Hematopoietic multipotent progenitor cell treated with erythropoietin and hydrocortisone succinate and interleukin-3 and kit ligand, for 8 days (in vitro differentiated cells): Measurements from ENCODE around the gene MID1IP1.

Source experiments
- DNase-seq: peaks from one replicate; pipeline ENCODE4 v3.0.0-alpha.2; 2015

Gene MID1IP1

GRCh38 chrX:38800981-38801845, at the start of gene MID1IP1:
TSS of gene MID1IP1 (plus strand) at chrX:38801459. CDS start at chrX:38804947, 3,488 bp downstream.
- peak; percentile 93 for DNase-seq

DNA sequence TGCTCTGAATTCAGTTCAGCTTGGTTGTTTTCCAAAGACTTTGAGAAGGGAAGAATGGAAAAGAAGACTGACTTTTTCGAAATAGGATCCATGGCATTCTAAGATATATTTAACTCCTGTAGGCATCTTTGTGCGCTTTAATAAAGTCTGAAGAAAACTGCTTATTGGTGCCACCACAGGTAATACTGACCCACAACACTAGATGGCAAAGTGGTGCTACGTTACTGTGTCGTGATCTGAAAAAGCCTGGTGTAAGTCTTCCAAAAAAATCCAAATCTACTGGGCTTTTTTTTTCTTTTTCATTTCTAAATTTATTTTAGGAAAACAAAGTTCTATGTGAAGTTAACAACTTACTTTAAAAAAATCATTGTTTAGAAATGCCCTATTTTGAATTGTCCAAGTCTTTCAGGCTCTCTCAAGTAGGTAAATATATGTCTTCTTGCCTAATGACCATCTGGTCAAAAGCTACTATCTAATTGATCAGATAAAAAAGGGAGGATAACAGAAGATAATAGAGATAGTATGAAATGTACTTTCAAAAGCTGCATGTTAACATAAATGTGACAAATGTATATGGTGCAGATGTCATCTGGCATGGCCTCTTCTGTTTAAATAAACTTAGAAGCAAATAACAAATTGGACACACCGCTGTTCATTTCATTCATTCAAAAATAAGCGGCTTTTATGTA, 47.0 kb upstream of the MID1IP1 start:
- DNase-seq, result peak; percentile 66

DNA sequence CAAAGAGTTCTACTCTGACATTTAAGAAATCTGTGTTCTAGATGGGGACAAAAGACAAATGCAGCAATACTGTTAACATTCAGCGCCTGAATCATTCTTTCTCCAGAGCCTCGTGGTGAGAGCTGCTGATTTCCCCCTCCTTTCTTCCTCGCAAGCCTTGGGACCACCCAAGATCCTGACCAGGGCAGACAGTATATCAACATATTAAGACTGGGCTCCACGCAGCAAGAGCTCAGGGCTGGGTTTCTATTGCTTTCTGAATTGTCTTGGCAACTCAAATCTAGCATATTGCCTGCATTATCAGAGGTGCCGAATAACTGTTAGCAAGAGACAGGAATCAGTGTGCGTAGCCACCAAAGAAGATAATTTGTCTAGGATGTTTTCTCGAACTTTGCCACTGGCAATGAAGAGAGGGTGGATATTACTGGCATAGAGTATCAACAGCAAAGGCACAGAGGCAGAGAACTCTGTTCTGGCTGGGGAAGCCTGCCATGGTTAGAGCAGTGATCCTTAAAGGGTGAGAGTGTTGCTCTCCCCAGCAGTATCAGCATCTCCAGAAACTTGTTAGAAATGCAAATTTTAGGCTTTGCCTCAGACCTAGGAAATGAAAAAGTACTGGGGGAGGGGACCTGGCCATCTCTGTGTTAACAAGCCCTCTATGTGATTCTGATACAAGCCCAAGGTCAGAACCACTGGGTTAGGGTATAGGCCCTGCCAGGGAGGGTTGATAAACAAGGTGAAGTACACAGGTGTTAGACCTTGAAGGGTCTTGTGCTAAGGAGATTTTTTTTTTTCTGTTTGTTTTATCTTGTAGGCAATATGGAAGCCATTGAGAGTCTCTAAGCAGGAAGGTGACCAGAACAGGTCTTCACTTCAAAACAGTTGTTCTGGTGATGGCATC, 46.2 kb upstream of the MID1IP1 start:
- no peak for DNase-seq

- no peak for DNase-seq
Measured at GRCh38 chrX:38760883-38761282, 40.4 kb upstream of the MID1IP1 start.

- DNase-seq, result peak; percentile 22
Measured at GRCh38 chrX:38768079-38768478, 33.2 kb upstream of the MID1IP1 start.

- DNase-seq, result no peak
Measured at GRCh38 chrX:38770152-38770551, 31.1 kb upstream of the MID1IP1 start.

- no peak for DNase-seq
Measured at GRCh38 chrX:38774249-38774648, 27.0 kb upstream of the MID1IP1 start.

GRCh38 chrX:38796946-38797345, 4.3 kb upstream of the MID1IP1 start:
- DNase-seq, result no peak

GRCh38 chrX:38798956-38799355, 2.3 kb upstream of the MID1IP1 start:
- DNase-seq, result no peak

DNA sequence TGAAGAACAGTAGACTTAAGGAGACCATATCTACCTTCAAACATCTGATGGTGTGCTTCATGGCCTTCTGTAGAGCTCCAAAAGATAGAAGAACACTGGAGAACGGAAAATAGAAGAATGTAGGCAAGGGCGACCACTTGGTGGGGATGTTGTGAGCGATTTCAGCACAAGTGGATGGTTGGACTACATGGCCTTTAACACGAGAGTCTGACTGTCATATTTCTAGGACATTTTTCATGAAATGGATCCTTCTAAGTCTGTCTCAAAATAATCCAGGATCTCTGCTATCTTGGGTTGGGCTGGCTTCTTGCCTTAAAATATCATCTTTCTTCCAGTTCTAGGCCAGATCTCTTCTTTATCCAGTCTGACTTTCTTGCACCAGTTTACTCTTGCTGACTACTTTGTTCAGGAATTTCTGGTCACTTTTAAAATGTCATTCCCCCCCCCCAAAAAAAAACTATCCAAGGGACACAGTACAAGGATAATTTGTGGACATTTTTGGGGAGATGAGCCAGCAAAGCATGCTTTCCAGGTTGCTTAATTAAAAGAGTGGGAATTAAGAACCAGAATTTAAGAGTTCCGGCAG, 1.2 kb upstream of the MID1IP1 start:
- DNase-seq, result peak; percentile 54

- peak; percentile 64 for DNase-seq
Measured at GRCh38 chrX:38803243-38803587, 2.0 kb downstream of the MID1IP1 start.

- DNase-seq, result peak; percentile 86
Measured at GRCh38 chrX:38803588-38804431, 2.6 kb downstream of the MID1IP1 start.

DNA sequence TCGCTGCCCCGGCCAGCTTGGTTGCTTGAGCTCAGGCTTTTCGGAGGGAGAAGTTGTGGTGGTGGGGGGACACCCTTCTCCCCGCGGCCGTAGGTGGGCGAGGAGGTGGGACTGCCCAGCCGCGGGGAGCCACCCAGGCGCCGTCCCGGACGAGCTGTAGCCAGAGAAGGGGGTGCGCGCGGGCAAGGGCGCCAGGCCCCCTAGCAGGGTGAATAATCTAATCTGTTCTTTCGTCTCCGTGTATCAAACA, 3.1 kb downstream of the MID1IP1 start:
- no peak for DNase-seq

DNA sequence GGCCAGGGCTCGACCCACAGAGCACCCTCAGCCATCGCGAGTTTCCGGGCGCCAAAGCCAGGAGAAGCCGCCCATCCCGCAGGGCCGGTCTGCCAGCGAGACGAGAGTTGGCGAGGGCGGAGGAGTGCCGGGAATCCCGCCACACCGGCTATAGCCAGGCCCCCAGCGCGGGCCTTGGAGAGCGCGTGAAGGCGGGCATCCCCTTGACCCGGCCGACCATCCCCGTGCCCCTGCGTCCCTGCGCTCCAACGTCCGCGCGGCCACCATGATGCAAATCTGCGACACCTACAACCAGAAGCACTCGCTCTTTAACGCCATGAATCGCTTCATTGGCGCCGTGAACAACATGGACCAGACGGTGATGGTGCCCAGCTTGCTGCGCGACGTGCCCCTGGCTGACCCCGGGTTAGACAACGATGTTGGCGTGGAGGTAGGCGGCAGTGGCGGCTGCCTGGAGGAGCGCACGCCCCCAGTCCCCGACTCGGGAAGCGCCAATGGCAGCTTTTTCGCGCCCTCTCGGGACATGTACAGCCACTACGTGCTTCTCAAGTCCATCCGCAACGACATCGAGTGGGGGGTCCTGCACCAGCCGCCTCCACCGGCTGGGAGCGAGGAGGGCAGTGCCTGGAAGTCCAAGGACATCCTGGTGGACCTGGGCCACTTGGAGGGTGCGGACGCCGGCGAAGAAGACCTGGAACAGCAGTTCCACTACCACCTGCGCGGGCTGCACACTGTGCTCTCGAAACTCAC, 3.6 kb downstream of the MID1IP1 start:
- peak; percentile 37 for DNase-seq

- peak; percentile 74 for DNase-seq
Measured at GRCh38 chrX:38805432-38806389, 4.5 kb downstream of the MID1IP1 start.

DNA sequence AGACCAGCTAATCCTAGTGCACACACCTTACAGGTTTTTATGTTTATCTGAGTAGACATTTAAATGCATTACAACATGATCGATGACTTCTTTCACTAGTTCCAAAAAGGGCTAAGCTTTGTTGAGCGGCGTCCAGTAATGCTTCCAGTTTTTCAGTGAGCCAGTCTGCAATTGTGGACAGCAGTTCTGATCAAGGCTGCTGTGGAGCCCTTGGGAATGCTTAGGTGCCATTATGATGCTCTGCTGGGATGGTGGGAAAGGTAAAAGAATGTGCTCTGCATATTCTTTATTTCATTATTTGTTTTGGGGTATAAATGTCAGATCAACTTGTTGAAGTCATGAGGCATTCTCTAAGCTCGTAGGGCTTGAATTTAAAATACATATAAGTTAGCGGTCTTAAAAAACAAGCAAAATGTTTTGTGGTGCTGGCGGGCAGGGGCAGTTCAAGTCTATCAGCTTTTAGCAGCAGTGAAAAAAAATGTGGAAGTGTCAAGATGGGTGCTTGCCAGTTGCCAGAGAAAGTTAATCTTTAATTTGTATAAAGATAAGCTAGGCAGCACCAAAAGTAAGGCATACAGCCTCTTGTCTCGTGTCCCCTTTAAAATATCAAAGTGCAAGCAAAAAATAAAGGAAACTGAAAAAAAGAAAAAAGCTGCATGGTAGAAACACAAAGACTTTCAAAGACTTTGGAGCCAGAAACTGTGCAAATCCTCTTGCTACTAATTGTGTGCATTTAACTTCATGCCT, 5.8 kb downstream of the MID1IP1 start:
- peak; percentile 85 for DNase-seq

DNA sequence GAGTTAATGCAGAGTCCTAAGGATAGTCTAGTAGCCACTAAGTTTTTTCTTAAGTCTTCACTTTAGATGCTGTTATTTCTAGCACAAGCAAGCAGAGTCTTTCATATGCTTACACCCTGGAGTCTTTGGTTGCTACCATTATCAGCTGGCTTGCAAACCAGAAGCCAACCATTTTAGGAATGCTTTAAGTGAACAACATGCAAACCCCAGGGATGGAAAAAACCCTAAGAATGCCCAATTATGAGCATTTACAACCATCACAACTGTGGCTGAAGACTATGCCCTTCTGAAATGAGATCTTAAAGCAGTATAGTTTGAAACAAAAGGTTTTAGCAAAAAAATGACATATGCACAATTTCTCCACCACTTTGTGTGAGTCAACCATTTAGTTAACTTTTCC, 6.6 kb downstream of the MID1IP1 start:
- DNase-seq, result peak; percentile 31

GRCh38 chrX:38811515-38812243, 10.4 kb downstream of the MID1IP1 start:
- DNase-seq, result no peak

GRCh38 chrX:38816155-38816554, 14.9 kb downstream of the MID1IP1 start:
- DNase-seq, result no peak
